Measurements from ENCODE around the gene GSKIP. TPM values are rescaled to one million over a fixed set of nuclear protein-coding genes. Genes with fewer than 3 reads are reported as not detected.

GSKIP gene
- total and polyA plus RNA-seq, 2 donors (not counting 1 experiment from before 2014, with no cell fraction given) = 30.2 to 45.5 TPM

GRCh38 chr14:96415559-96415958 lies 52.2 kb downstream of the GSKIP start:
- Histone ChIP-seq H3K27ac (ENCODE audit: insufficient read depth, low read length) (no peak overlapping the region), H2AFZ (ENCODE audit: low read length) (no peak overlapping the region), H3K4me1 (ENCODE audit: control insufficient read depth, extremely low read depth, insufficient read depth, low read length) (no peaks in the 10 kb centered on the region), H3K9ac (ENCODE audit: insufficient read depth, low read length) (no peak overlapping the region), H3K27me3 (ENCODE audit: control insufficient read depth, insufficient read depth, low read length) (no peaks in the 10 kb centered on the region), H3K79me2 (ENCODE audit: control insufficient read depth, insufficient read depth, low read length) (no peaks in the 10 kb centered on the region), H3K4me3 (replicated peaks in 1 of 4; ENCODE audit: control extremely low read depth in 1 of 4, insufficient read depth in 1 of 4, low read depth in 3 of 4, low read length in 4 of 4) (no peak overlapping the region), H4K20me1 (ENCODE audit: control insufficient read depth, extremely low read depth, insufficient read depth, low read length) (no peaks in the 10 kb centered on the region), H3K36me3 (ENCODE audit: control insufficient read depth, insufficient read depth, low read length) (no peaks in the 10 kb centered on the region), H3K4me2 (ENCODE audit: extremely low read depth, insufficient read depth, low read length) (no peak overlapping the region), H3K9me3 (ENCODE audit: control insufficient read depth, insufficient read depth, low read depth, low read length) (no peaks in the 10 kb centered on the region)
- no peak for DNase-seq (ENCODE audit: low read depth in 2 of 2)
- TF ChIP-seq CTCF (conservative IDR thresholded peaks at IDR 0.05 in 1 of 2, IDR thresholded peaks at IDR 0.05 in 1 of 2; ENCODE audit: low read depth in 1 of 2, low read length in 2 of 2) = no peak
- TF ChIP-seq EZH2 (IDR thresholded peaks at IDR 0.05; ENCODE audit: low read length, missing control alignments) = no peak

- Histone ChIP-seq H3K9ac (ENCODE audit: insufficient read depth, low read length) (no peak overlapping the region), H3K79me2 (ENCODE audit: control insufficient read depth, insufficient read depth, low read length) (no peaks in the 10 kb centered on the region), H3K36me3 (ENCODE audit: control insufficient read depth, insufficient read depth, low read length) (no peaks in the 10 kb centered on the region), H3K27me3 (ENCODE audit: control insufficient read depth, insufficient read depth, low read length) (no peaks in the 10 kb centered on the region), H3K27ac (ENCODE audit: insufficient read depth, low read length) (no peak overlapping the region), H3K4me3 (replicated peaks in 1 of 4; ENCODE audit: control extremely low read depth in 1 of 4, insufficient read depth in 1 of 4, low read depth in 3 of 4, low read length in 4 of 4) (no peak overlapping the region), H3K9me3 (ENCODE audit: control insufficient read depth, insufficient read depth, low read depth, low read length) (no peaks in the 10 kb centered on the region), H3K4me1 (ENCODE audit: control insufficient read depth, extremely low read depth, insufficient read depth, low read length) (no peaks in the 10 kb centered on the region), H3K4me2 (ENCODE audit: extremely low read depth, insufficient read depth, low read length) (no peak overlapping the region), H4K20me1 (ENCODE audit: control insufficient read depth, extremely low read depth, insufficient read depth, low read length) (no peaks in the 10 kb centered on the region), H2AFZ (ENCODE audit: low read length) (no peak overlapping the region)
- no peak for DNase-seq (ENCODE audit: low read depth in 2 of 2)
- TF ChIP-seq EZH2 (IDR thresholded peaks at IDR 0.05; ENCODE audit: low read length, missing control alignments) (no peak), CTCF (conservative IDR thresholded peaks at IDR 0.05 in 1 of 2, IDR thresholded peaks at IDR 0.05 in 1 of 2; ENCODE audit: low read depth in 1 of 2, low read length in 2 of 2) (no peak)
These were observed 53.0 kb downstream of the GSKIP start for GRCh38 chr14:96416292-96416691.

GRCh38 chr14:96417254-96417653 lies 53.9 kb downstream of the GSKIP start:
- H3K79me2 ChIP-seq (ENCODE audit: control insufficient read depth, insufficient read depth, low read length) = no peaks in the 10 kb centered on the region
- H3K4me2 ChIP-seq (ENCODE audit: extremely low read depth, insufficient read depth, low read length) = no peak overlapping the region
- no peak overlapping the region for H3K9ac ChIP-seq (ENCODE audit: insufficient read depth, low read length)
- no peaks in the 10 kb centered on the region for H4K20me1 ChIP-seq (ENCODE audit: control insufficient read depth, extremely low read depth, insufficient read depth, low read length)
- no peak overlapping the region for H2AFZ ChIP-seq (ENCODE audit: low read length)
- no peak overlapping the region for H3K4me3 ChIP-seq (replicated peaks in 1 of 4; ENCODE audit: control extremely low read depth in 1 of 4, insufficient read depth in 1 of 4, low read depth in 3 of 4, low read length in 4 of 4)
- H3K36me3 ChIP-seq (ENCODE audit: control insufficient read depth, insufficient read depth, low read length) = no peaks in the 10 kb centered on the region
- H3K9me3 ChIP-seq (ENCODE audit: control insufficient read depth, insufficient read depth, low read depth, low read length) = no peaks in the 10 kb centered on the region
- TF ChIP-seq CTCF (conservative IDR thresholded peaks at IDR 0.05 in 1 of 2, IDR thresholded peaks at IDR 0.05 in 1 of 2; ENCODE audit: low read depth in 1 of 2, low read length in 2 of 2) (no peak), EZH2 (IDR thresholded peaks at IDR 0.05; ENCODE audit: low read length, missing control alignments) (no peak)
- H3K4me1 ChIP-seq (ENCODE audit: control insufficient read depth, extremely low read depth, insufficient read depth, low read length) = no peaks in the 10 kb centered on the region
- no peaks in the 10 kb centered on the region for H3K27me3 ChIP-seq (ENCODE audit: control insufficient read depth, insufficient read depth, low read length)
- H3K27ac ChIP-seq (ENCODE audit: insufficient read depth, low read length) = no peak overlapping the region
- no peak for DNase-seq (ENCODE audit: low read depth in 2 of 2)

Measured in fibroblast of lung (primary cell).